LHCN-M2 (cell line): ENCODE results near the gene PDGFD. TPM values are rescaled to one million over a fixed set of nuclear protein-coding genes. Genes with fewer than 3 reads are reported as not detected.

Source experiments
- DNase-seq: peaks from one replicate; pipeline ENCODE4 v3.0.0-alpha.2; 2012; ENCODE audit warnings: low read depth
- total RNA-seq: library from RNA; depleted of rRNA; stranded (reverse); fragments of >200 nt; gene quantifications from 2 replicates; pipeline ENCODE4 v1.2.3, GENCODE V29; 2014

PDGFD gene
- total RNA-seq, 1 experiment from 2014 or later = under 0.01 TPM

DNA sequence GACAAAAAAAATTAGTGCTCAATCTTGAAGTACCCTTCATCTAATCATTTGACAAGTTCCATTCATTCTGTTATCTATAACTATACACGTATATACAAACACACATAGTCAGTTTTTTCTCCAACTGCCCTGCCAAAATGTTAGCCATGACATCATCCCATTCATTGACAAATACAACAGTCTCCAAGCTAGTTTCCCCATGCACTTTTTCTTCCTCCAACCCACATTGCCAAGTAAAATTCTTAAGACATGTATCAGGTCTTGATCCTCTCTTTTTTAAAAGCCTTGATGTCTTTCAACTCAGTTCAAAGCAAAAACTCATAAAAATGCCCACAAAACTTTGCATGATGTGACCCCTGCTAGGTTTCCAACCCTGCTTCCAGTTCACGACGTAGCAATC lies 69.4 kb downstream of the PDGFD start:
- DNase-seq = no peak

DNA sequence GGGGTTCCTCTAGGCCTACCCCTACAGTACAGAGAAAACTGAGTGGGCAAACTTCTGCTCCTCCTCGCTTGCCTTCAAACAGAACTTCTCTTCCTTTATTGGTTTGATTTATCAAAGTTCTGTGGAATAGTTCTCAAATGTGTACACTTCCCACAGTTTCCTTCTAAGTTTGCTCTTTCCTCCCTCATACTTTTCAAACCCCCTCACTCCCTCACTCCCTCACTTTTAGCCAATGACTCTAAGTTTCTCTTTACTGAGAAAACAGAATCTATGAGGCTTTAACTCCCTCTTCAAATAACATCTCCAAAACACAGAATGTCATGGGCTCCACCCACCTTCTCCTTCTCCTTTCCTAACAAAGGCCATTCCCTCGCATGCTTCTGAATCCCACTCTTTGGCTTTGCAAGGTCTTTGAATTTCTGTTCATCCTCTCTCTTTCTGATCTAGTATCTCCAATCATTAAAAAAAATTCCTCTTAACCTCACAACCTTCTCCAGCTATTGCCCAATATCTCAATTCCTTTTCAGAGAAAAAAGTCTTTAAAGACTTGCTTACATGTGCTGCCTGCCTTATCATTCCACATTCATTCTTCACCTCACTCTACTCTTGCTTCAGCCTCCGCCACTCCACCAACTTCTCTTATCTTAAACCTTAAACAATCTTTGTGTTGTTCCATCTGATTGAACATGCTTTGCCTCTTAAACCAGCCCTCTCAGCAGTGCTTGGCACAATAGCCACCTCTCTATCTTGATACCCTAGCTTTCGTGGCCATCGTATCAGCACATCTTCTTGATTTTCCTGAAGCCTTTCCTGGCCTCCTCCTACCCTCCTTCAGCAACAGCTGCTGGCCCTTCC lies 70.3 kb downstream of the PDGFD start:
- DNase-seq = no peak

DNA sequence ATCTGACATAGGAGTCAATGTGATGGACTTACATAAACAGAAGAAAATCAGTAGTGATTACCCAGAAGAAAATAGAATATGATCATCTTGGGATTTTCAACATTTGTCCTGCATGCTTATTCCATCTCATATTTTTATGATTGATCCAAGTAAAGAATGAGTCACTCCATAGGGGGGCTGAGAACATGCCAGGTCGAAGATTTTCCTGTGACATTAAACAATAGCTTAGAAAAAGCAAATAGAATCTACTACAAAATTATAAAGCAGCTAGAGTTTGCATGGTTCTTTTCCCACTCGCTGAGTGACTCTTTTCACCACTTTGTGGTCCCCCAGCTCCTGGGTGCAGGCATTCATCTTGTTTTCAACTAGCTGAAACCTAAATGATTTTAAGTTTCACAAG lies 71.2 kb downstream of the PDGFD start:
- no peak for DNase-seq

DNA sequence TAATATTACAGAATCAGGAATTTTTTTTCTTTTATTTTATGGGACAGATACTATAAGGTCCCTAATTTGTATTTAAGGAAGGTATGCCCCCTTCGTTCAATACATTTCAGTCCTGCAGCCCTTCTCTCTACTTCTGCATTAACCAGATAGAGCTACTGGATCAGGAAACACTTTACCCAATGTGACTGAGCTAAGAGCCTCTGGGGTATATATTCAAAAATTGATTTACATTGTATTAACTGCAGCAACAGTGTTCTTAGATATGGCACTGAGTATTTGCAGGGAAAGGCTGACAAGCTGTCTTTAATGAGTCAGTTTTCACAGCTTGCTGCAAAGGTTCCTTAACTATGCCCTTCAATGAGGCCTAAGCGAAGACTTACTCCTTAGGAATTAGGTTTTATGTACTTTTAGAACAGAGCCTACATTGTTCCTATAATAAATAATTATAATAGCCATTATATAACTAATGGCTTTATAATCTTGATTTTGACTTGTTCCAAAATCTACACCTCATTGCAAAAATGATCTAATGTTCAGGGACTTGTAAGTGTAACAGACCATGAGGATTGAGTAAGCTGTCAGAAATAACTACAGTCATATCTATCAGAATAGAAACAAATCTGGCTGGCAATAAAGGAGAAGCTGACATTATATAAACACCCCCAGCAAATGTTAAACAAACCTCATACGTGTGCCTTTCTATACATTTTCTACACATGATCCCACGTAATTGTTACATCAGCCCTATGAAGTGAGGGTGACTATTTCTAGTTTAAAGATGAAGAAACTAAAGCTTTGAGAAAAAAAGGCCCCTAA lies 72.5 kb downstream of the PDGFD start:
- no peak for DNase-seq

DNA sequence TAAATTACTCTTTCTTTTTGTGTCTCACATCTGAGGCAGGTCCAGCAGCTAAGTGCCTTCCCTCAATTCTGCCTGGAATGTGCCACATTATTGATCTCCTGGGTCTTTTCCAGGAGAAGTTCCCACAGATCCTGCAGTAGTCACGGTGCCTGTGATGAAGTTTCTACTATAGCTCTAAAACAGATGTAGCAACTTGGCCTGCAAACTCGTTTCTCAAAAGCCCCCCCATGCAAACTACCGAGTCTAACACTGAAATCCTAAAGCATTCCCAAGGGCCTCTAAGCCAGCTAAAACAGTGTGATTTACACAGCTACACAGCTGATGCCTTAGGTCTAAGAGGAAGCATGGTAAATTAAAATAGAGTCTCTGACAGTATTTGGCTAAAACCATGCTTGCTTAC lies 73.2 kb downstream of the PDGFD start:
- DNase-seq = no peak

DNA sequence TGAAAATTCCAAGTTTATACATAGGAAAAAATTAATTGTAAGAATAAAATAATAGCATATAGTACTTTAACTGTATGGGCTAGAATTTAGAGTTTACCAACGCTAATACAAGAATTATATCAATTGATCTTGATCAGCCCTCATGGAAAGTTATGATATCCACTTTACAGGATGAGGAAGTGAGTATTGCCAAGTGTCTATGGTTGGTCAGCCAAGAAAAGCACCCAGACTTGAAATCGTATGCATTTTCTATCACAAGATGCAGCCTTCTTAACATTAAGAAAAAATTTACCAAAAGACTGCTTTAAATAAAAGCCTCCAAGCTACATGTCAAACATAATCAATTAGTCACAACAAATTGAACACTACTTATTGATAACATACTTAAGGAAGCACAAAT lies 74.5 kb downstream of the PDGFD start:
- no peak for DNase-seq

DNA sequence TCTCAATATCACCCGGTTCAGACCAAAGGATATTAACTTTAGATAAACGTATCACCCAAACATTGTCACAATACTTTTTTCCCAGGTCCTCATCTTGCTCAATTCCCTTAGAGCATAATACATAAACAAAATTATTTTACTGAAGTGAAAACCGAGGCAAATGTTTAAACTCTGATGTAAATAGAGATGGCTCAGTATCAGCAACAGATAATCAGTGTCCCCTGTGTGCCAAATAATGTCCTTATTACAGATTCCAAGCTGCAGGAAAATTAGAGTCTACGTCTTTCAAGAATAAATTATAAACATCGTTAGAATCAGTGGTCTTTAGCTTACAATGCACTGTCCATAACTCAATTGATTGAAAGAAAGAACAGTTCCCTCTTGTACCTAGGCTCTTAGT lies 77.3 kb downstream of the PDGFD start:
- DNase-seq = no peak

DNA sequence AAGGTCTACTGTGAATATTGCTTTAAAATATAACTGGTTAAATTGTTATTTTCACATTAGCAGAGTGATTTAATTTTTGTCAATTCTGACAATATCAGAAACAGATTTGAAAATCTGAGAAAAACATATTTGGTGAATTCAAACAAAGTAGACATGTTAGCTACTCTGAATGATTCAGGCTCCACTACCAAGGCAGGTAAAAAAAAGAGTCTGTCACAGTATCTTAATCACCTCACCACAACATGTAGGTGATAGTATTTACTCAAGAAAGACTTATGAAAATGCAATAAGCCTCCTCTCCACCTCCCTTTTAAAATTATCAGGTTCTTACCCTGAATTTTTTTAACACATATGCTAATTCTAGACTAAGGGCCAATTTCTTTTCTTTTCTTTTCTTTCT lies 85.0 kb downstream of the PDGFD start:
- DNase-seq = no peak

DNA sequence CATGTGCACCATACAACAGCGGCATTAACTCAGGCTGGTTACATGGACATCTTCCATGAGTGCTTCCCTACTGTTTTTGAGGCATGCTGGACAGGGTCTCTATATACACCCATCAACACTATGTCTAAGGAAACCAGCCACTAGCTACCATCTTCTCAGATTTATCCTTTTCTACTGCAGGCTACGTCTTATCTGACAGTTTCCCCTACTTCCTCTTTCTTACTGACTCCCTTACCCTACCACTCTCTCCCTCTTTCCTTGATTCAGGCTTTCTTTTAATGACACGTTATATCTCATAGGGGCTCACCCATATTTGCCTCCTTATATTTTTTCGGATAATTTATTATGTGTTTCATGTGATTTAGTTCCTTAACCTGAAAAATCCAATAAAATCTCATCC lies 85.7 kb downstream of the PDGFD start:
- no peak for DNase-seq

DNA sequence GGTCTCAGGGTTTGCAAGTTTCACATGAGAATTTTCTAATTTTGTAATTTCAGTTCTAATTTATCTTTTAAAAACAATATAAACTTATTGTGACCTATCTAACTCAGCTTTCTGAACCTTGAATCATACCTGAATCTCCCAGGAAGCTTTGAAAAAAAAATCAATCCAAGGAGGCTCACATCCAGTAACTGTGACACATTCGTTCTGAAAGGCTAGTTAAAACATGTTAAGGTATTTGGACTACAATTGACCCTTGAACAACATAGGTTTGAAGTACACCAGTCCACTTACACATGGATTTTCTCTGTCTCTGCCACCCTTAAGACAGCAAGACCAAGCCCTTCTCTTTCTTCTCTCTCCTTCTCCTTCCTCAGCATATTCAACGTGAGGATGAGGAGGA lies 87.5 kb downstream of the PDGFD start:
- DNase-seq = no peak

DNA sequence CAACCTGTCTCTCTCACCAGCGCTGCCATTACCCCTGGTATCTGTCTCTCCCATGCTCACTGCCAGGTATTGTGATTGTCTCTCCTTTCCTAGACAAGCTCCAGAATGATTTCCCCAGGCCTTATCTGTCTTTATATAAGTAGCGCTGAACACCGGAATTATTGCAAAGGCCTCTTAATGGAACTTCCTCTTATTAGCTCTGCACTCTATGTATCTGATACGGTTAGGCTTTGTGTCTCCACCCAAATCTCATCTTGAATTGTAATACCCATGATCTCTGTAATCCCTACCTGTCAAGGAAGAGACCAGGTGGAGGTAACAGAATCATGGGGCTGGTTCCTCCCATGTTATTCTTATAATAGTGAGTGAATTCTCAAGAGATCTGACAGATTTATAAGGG lies 88.2 kb downstream of the PDGFD start:
- no peak for DNase-seq

DNA sequence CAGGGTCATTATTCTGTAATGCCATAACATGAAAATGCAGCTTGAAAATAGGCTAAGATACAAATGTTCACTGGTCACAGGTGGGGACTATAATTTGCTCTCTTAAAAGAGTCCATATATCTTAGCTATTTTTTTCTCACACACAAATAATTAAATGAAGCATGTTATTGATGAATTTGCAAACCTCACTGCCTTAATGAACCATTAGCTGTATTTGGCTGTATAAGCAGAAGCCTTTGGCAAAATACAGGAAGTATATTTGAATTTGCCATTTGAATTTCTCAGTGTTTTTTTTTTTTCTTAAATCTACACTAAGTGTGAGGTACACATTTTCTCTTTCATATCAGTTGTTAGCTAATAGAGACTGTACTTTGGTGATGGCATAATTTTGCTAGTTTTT lies 88.9 kb downstream of the PDGFD start:
- DNase-seq = no peak

DNA sequence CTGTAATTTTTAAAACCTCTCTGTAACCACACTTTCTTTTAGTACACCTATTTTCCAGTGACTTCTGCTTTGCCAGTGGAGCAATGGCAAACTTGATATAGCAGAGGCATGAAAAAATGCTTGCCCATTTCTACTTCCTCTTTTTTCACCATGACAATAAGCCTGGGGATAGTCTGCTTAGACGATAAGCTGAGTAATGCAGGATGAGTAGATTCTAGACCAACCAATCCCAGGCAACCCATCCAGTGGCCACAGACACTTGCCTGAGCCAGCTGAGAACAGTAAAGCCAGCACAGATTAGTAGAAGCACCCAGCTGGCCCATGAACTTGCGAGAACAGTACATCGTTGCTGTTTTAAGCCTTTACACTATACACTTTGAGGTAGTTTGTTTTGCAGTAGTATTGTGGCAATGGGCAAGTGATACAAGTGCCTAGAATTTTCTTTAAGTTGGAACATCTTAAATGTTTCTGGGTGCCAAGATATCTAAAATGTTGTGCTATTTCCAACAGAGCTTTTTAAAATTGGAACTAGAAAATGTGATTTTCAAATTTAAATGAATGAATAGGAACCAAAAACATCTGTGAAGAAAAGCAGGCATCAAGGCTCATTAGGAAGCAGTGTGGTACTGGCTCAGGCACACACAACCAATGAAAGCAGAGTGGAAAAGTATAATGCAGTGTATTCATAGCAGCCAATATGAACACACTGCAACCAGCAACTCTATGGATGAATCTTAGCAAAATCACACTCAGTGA lies 89.8 kb downstream of the PDGFD start:
- DNase-seq = peak; percentile 34

DNA sequence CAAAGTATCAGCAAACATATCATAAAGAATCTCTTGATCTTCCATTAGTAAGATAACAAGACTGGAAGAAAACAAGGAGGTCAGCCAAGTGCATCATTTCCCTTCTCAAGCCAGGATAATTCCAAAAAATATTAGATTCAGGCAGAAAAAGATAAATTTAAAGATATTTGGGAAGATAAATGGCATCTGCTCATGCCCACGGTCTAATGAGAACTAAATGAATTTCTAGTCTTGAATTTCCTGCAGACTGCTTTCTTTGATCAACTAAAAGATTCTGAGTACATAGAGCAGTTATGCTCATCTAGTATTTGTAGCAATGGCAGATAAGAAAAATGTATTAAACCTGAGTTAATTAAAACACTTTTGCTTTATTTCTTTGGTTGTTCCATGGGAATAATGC lies 96.4 kb downstream of the PDGFD start:
- DNase-seq = no peak

DNA sequence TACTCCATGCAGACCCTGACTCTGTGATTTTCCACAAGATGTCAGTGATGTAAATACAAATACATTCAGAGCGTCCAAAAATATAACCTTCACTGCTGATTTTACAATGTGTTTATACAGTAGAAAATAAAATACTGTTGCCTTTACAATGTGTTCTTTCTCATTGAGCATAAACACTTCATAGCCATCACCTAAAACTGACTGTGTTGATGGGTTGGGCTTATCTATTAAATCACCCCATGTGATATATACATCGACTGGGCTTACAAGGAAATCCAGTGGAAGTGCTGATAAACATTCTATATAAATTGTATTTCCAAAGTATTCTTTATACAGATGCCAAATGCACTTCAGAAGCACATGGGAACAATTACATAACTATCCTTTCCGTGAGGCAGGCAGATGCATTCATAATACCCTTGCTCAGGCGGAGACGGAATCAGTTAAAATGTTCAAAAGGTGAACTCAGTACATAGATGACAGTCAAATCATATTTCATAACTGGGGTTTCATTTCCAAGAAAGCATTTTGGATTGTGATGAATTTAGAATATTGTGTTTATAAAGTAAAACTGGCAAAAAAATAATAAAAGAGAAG lies 99.8 kb downstream of the PDGFD start:
- DNase-seq = no peak

DNA sequence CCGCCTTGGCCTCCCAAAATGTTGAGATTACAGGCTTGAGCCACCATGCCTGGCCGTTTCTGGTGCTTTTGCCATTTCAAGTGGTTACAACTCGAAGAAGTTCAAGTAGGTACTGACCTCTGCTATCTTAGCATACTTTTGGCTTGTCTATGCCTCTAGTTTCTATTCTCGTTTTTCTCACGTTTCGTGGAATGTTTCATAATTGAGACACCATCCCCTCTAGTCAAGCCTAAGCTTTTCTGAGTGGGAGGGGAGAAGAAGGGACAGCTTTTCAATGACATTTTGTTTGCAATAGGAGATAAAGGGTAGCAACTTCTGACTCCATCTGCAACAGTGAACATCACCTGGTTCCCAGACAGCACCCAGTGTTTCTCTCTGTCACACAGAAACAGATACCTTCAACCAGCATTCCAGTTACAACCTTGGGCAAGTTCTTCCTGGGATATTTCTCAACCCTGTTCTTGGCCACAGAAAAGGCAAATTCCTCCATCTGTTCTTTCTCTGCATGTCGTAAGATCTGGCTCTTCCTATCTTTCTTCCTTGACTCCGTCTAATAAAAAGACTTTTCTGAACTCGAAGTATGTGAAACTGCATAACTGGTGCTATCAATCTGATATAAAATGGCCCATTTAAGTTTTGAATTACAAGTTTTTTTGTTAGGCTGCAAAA lies 102.0 kb downstream of the PDGFD start:
- DNase-seq = no peak

DNA sequence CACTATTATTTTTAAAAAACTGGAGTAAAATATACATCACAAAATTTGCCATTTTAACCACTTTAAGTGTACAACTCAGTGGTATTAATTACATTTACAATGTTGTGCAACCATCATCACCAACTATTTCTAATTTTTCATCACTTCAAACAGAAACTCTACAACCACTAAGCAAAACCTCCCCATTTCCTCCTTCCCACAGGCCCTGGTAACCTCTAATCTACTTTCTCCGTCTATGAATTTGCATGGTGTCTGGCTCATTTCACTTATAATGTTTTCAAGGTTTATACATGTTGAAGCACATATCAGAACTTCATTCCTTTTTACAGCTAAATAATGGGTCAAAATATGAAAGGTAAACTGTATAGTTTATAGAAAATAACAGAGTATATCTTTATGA lies 103.1 kb downstream of the PDGFD start:
- DNase-seq = no peak

DNA sequence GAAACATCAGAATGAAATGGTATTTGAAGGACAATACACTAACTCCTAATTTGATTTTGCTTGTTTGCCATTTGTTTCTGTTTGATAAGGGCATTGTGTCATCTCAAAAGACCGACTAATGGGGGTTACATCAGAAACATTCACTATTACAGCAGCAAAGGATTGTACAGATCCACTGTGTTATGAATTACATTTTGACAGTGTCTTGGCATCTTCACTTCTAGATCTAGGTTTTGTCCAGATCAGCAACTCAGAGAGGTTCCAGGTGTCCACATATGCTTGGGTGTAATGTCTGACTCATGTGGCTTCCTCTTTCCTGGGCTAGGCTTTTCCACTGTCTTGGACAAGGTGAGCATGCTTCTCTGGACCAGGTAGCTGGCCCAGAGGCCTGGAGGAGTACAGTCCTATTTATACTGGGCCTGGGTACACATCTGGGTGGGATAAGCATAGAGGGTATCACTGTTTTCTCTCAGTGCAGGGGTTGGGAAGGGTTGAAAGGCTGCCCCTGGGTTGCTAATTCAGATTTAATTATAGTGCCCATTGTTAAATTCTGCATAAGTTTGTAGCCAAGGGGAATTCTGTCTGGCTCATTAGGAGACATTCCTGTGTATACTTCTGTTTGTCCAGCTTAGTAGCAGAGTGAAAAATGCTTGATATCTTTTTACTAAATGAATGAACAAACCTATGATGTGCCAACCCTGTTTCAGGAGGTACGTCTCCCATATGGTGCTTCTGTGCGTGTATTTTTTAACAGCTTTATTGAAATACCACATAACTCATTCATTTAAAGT lies 103.7 kb downstream of the PDGFD start:
- DNase-seq = no peak

DNA sequence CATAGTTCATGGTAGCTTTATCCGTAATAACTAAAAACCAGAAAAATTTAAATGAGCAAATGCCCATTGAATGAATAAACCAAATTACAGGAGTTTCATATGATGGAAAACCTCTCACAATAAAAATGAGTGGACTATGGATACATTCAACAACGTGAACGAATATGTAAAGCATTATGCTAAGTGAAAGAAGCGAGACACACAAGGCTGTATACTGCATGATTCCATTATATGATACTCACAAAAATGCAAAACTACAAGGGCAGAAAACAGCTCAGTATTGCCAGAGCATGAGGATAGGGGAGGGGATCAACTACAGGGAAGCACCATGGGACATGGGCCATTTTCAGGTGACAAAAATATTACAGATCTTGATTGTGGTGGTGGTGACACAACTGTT lies 105.3 kb downstream of the PDGFD start:
- no peak for DNase-seq

DNA sequence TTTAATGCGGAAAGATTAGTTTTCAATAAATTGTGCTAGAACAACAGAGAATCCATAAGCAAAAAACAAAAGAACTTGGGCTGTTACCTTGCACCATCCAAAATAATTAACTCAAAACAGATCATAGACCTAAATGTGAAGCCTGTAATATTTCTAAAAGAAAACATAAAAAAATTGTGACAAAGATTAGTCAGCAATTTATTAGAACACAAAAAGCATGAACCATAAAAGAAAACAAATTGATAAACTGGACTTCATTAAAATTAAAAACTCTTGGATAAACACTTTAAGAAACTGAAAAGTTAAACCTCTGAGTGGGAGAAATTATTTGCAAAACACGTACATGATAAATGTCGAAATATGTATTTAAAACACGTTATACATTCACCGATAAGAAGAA lies 106.0 kb downstream of the PDGFD start:
- no peak for DNase-seq
